Measurements from ENCODE around the gene GDI2.

- TF ChIP-seq CTCF (optimal IDR thresholded peaks at IDR 0.05 in 1 of 3, IDR thresholded peaks at IDR 0.05 in 1 of 3, conservative IDR thresholded peaks at IDR 0.05 in 1 of 3; ENCODE audit: extremely low read depth in 1 of 3, insufficient read depth in 2 of 3, low read length in 3 of 3) (no peak), EZH2 (IDR thresholded peaks at IDR 0.05; ENCODE audit: low read length) (no peak)
Measured at GRCh38 chr10:5738427-5738826, 74.8 kb downstream of the GDI2 start.

All from keratinocyte (primary cell).